Loucy (cell line): ENCODE results near the gene CEP135.
"Not testable (repeated sequence)": the region's sequence is repeated elsewhere in the genome, so short reads cannot be mapped to it uniquely, and the experiment has no call there.

Source experiments
- CTCF ChIP-seq: fragments of 200-600 bp; sonication (generic); conservative IDR thresholded peaks from 2 replicates; pipeline ENCODE4 v1.5.1; 2014; ENCODE audit warnings: mild to moderate bottlenecking, antibody characterized with exemption, low read length
- EZH2phosphoT487 ChIP-seq: fragments of 200-600 bp; IDR thresholded peaks from 2 replicates; pipeline ENCODE4 v1.6.1; 2018; ENCODE audit warnings: antibody characterized with exemption, mild to moderate bottlenecking, moderate library complexity, borderline replicate concordance

DNA sequence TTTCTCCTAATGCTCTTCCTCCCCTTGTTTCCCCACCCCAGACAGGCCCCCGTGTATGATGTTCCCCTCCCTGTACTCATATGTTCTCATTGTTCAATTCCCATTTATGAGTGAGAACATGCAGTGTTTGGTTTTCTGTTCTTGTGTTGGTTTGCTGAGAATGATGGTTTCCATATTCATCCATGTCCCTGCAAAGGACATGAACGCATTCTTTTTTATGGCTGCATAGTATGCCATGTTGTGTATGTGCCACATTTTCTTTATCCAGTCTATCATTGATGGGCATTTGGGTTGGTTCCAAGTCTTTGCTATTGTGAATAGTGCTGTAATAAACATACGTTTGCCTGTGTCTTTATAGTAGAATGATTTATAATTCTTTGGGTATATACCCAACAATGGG lies 124.0 kb downstream of the CEP135 start:
- not testable (repeated sequence) for TF ChIP-seq CTCF, EZH2phosphoT487
